Activated gamma-delta T cell (primary cell): ENCODE results near the gene EHMT2.
"Not testable (repeated sequence)": the region's sequence is repeated elsewhere in the genome, so short reads cannot be mapped to it uniquely, and the experiment has no call there.

Experiments
- DNase-seq: peaks from one replicate; lab custom pipeline; 2025; lab: John Stamatoyannopoulos, UW

Gene EHMT2

GRCh38 chr6:31870385-31870921 lies 27.0 kb downstream of the EHMT2 start:
- DNase-seq: no peak

- DNase-seq: no peak
These were observed 28.2 kb downstream of the EHMT2 start for GRCh38 chr6:31869343-31869742.

- not testable (repeated sequence) for DNase-seq
These were observed 28.9 kb downstream of the EHMT2 start for GRCh38 chr6:31868658-31868971.

- no peak for DNase-seq
These were observed 32.0 kb downstream of the EHMT2 start for GRCh38 chr6:31865205-31866118.

- DNase-seq: no peak
These were observed 32.7 kb downstream of the EHMT2 start for GRCh38 chr6:31864818-31865204.

GRCh38 chr6:31864123-31864562 lies 33.4 kb downstream of the EHMT2 start:
- DNase-seq: not testable (repeated sequence)

- peak; percentile 98 for DNase-seq
These were observed 34.9 kb downstream of the EHMT2 start, which contains the start of gene NEU1 for GRCh38 chr6:31862344-31863235. NEU1 (minus strand) TSS chr6:31862821; CDS start chr6:31862776, 45 bp downstream.

GRCh38 chr6:31861919-31862343 lies 35.6 kb downstream of the EHMT2 start:
- DNase-seq: no peak

GRCh38 chr6:31861150-31861549 lies 36.3 kb downstream of the EHMT2 start:
- DNase-seq: no peak

GRCh38 chr6:31860349-31860748 lies 37.1 kb downstream of the EHMT2 start:
- no peak for DNase-seq

GRCh38 chr6:31859923-31860322 lies 37.6 kb downstream of the EHMT2 start:
- no peak for DNase-seq

- no peak for DNase-seq
These were observed 38.8 kb downstream of the EHMT2 start for GRCh38 chr6:31858707-31859106.

- DNase-seq: not testable (repeated sequence)
These were observed 39.7 kb downstream of the EHMT2 start for GRCh38 chr6:31857774-31858173.

GRCh38 chr6:31851980-31852718 lies 45.3 kb downstream of the EHMT2 start:
- not testable (repeated sequence) for DNase-seq

GRCh38 chr6:31851485-31851832 lies 46.0 kb downstream of the EHMT2 start:
- DNase-seq: no peak

- DNase-seq: no peak
These were observed 46.6 kb downstream of the EHMT2 start for GRCh38 chr6:31850765-31851484.

- DNase-seq: no peak
These were observed 50.1 kb downstream of the EHMT2 start for GRCh38 chr6:31847276-31847978.

GRCh38 chr6:31844507-31844906 lies 53.0 kb downstream of the EHMT2 start:
- no peak for DNase-seq

- DNase-seq: no peak
These were observed 55.4 kb downstream of the EHMT2 start for GRCh38 chr6:31842053-31842452.

- not testable (repeated sequence) for DNase-seq
These were observed 57.7 kb downstream of the EHMT2 start for GRCh38 chr6:31839779-31840126.
